ENCODE results near the gene TEKT2. TPM values are rescaled to one million over a fixed set of nuclear protein-coding genes. Genes with fewer than 3 reads are reported as not detected.
A peak's percentile ranks its signal among the peaks of the same experiment; 100 is the strongest.

Gene TEKT2
- total RNA-seq, 3 donors from 2014 or later: 0.98 to 1.2 TPM; not detected in 1

- no peak for DNase-seq (ENCODE audit: low spot score in 2 of 2)
- H3K4me1 ChIP-seq: peaks cover 0 to 8% of the 10 kb centered on the region in 2 donors
- peak overlapping the region; percentile 77 to 90 for H3K27ac ChIP-seq
- H3K4me3 ChIP-seq: no peak overlapping the region
- no peaks in the 10 kb centered on the region for H3K9me3 ChIP-seq
- TF ChIP-seq POLR2AphosphoS5 (IDR thresholded peaks at IDR 0.05) (no peak), CTCF (IDR thresholded peaks at IDR 0.05) (no peak), POLR2A (IDR thresholded peaks at IDR 0.05) (no peak)
- H3K27me3 ChIP-seq: no peaks in the 10 kb centered on the region
- H3K36me3 ChIP-seq: no peaks in the 10 kb centered on the region
- intact Hi-C loops (cut with DNase I; ENCODE audit: low total_unique reads): no loop called here
Measured at GRCh38 chr1:36123356-36123755, 39.5 kb downstream of the TEKT2 start.

DNA sequence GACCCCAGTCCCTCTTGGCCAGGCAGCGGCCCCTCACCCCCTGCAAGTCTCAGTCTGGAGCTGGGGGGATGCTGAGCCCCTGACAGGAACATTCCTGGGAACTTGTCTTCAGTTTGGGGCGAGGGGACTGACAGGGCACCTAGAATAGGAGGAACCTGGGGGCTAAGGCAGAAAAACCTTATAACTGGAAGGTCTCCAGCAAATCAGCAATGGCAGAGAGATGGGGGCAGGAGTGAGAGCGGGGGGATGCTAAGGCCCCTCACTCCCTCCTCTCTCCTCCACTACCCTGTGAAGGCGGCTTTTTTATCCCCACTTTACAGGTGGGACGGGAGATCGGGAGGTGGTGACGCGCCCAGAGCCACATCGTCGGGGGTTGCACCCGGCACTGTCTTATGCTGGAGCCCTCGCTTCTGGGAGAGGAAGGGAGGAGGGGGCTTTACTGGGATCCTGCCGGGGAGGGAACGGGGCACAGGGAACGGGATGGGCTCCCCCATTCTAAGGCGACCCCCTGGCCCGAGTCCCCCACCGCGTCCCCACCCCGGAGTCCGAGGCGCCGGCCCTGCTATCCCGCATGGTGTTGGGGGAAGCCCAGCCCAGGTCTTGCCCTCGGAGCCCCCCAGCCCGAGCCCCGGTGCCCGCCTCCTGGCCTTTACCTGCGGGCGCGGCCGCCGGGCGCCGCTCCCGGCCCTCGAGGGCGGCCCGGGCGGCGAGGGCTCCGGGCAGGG, 40.7 kb downstream of the TEKT2 start:
- H3K27me3 ChIP-seq: no peaks in the 10 kb centered on the region
- H3K9me3 ChIP-seq: no peaks in the 10 kb centered on the region
- no peaks in the 10 kb centered on the region for H3K4me1 ChIP-seq
- intact Hi-C loops (cut with DNase I; ENCODE audit: low total_unique reads): no loop called here
- peak overlapping the region; percentile 39 to 86 (median 57) for H3K4me3 ChIP-seq
- DNase-seq (ENCODE audit: low spot score in 2 of 2): no peak
- peak overlapping the region; percentile 77 to 90 for H3K27ac ChIP-seq
- H3K36me3 ChIP-seq: no peaks in the 10 kb centered on the region
- no peak for TF ChIP-seq POLR2AphosphoS5 (IDR thresholded peaks at IDR 0.05)

DNA sequence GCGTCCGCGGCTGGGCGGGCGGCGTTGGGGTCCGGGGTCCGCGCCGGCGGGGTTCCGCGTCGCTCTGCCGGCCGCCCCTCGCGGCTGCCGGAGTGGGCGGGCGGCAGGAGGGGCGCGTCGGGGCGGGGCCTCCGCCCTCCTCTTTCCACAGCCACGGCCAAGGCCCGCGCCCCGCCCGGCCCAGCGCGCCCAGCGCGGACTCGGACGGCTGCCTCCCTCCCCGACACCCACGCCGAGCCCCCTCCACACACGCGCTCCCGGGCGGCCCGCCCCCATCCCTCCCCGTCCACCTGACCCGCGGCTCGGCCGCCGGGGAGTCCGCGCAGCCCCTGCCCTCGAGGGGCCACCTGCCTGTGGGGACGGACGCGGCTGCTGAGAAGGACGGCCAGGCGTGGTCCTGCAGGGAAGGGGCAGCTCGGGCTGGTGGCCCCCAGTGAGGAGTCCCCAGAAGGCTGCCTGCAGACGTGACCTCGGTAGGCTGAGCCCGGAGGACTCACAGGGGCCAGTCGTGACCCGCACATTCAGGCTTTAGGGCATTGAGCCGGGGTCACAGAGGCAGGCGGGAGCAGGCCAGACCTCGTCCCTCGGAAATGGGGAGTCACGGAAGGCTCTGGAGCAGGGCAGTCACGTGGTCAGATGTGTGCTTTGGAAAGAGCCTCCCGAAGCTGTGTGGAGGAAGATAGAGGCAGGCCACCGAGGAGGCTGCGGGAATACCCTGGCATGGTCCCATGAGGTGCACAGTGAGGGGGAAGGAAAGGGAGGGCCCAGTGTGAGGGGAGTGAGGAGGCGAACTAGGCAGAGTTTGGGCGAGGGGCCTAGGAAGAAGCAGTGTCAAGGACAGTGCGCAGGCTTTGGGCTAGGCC, 41.5 kb downstream of the TEKT2 start, which contains the start of gene COL8A2:
Gene COL8A2 (minus strand): TSS at position 94 of the 863 bp plus-strand sequence. CDS start 24,980 bp downstream, outside the sequence.
- TF ChIP-seq POLR2AphosphoS5 (IDR thresholded peaks at IDR 0.05): no peak
- no peak for TF ChIP-seq POLR2A (IDR thresholded peaks at IDR 0.05)
- TF ChIP-seq CTCF (IDR thresholded peaks at IDR 0.05): no peak
- H3K9me3 ChIP-seq: no peaks in the 10 kb centered on the region
- H3K36me3 ChIP-seq: no peaks in the 10 kb centered on the region
- intact Hi-C loops (cut with DNase I; ENCODE audit: low total_unique reads): no loop called here
- H3K27ac ChIP-seq: peak within 1 kb of the TSS; percentile 78 to 90
- H3K4me1 ChIP-seq: no peaks in the 10 kb centered on the region
- H3K27me3 ChIP-seq: no peaks in the 10 kb centered on the region
- peak in 1 of 2 donors; percentile 43 for DNase-seq (ENCODE audit: low spot score in 2 of 2)
- H3K4me3 ChIP-seq: peak within 1 kb of the TSS; percentile 39 to 86 (median 57)

GRCh38 chr1:36126005-36126716, 42.3 kb downstream of the TEKT2 start:
- TF ChIP-seq POLR2A (IDR thresholded peaks at IDR 0.05): no peak
- intact Hi-C loops (cut with DNase I; ENCODE audit: low total_unique reads): no loop called here
- no peaks in the 10 kb centered on the region for H3K27me3 ChIP-seq
- H3K27ac ChIP-seq: peak overlapping the region; percentile 78 to 90
- DNase-seq (ENCODE audit: low spot score in 2 of 2): no peak
- H3K36me3 ChIP-seq: no peaks in the 10 kb centered on the region
- H3K4me3 ChIP-seq: peak overlapping the region in 2 of 3 donors; percentile 57 to 86
- H3K9me3 ChIP-seq: no peaks in the 10 kb centered on the region
- no peaks in the 10 kb centered on the region for H3K4me1 ChIP-seq

DNA sequence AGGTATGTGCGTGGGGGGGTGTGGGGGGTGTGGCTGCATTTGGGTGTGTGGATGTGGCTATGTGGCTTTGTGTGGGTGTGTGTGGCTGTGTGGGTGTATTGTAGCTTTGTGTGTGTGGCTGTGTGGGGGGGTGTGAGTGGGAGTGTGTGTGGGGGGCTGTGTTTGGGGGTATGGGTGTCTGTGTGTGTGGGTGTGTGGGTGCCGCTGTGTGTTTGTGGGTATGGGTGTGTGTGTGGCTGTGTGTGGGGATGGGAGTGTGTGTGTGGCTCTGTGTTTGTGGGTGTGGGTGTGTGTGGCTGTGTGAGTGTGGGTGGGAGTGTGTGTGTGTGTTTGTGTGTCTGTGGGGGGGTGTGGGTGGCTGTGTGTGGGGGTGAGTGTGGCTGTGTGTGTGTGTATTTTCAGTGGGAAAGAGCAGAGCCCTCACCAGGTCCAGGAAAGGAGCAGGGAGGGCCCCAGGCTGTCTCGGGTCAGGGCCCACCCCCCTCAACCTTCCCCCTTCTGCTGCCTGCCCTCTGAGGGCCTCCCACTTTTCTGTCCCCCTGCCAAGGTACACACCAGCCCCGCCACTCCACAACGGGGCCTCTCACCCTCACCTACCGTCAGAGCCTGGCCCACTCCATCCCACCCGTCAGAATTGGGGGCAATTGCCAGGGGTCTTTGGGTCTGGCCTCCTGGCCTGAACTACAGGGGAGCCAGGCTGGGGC, 43.1 kb downstream of the TEKT2 start:
- Histone ChIP-seq H3K36me3 (no peaks in the 10 kb centered on the region), H3K27me3 (no peaks in the 10 kb centered on the region), H3K4me3 (no peak overlapping the region), H3K27ac (no peak overlapping the region), H3K9me3 (no peaks in the 10 kb centered on the region), H3K4me1 (no peaks in the 10 kb centered on the region)
- no peak for DNase-seq (ENCODE audit: low spot score in 2 of 2)
- intact Hi-C loops (cut with DNase I; ENCODE audit: low total_unique reads): loop anchor here (1.0 kb wide), 1 partner anchor 15 kb away; no protein-coding TSS in a partner anchor
- no peak for TF ChIP-seq POLR2AphosphoS5 (IDR thresholded peaks at IDR 0.05)
- TF ChIP-seq POLR2A (IDR thresholded peaks at IDR 0.05): no peak
- no peak for TF ChIP-seq CTCF (IDR thresholded peaks at IDR 0.05)

All from breast epithelium (tissue), 4 donors.